ENCODE results near the gene STRIP2. TPM values are rescaled to one million over a fixed set of nuclear protein-coding genes. Genes with fewer than 3 reads are reported as not detected.
"Not testable (repeated sequence)": the region's sequence is repeated elsewhere in the genome, so short reads cannot be mapped to it uniquely, and the experiment has no call there.

STRIP2 gene
- total RNA-seq, 1 donor from 2014 or later: 0.19 TPM

DNA sequence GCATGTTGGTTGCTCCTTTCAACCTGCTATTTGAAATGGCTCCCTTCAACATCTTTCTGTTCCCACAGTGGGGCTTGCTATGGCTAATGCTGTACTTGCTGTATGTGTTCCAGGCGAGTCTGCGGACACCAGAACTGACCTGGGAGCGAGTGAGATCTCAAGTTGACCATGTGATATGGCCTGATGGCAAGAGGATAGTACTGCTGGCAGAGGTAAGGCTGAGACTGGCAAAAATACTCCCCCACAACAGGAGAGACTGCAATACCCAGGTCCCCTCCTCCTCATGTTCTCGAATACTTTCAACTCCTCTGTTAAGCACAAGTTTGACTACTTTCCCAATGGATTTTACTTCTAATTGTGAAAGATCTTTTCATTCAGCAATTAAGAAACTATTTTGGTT lies 11.5 kb upstream of the STRIP2 start:
- DNase-seq (ENCODE audit: low spot score): no peak

- no peak for DNase-seq (ENCODE audit: low spot score)
Observed at GRCh38 chr7:129423700-129424410, 10.4 kb upstream of the STRIP2 start.

- DNase-seq (ENCODE audit: low spot score): no peak
Observed at GRCh38 chr7:129426482-129426881, 7.8 kb upstream of the STRIP2 start.

- no peak for DNase-seq (ENCODE audit: low spot score)
Observed at GRCh38 chr7:129427526-129428045, 6.6 kb upstream of the STRIP2 start.

GRCh38 chr7:129431911-129432643 lies 2.2 kb upstream of the STRIP2 start:
- no peak for DNase-seq (ENCODE audit: low spot score)

- no peak for DNase-seq (ENCODE audit: low spot score)
Observed at GRCh38 chr7:129434675-129435318, 565 bp downstream of the STRIP2 start.

DNA sequence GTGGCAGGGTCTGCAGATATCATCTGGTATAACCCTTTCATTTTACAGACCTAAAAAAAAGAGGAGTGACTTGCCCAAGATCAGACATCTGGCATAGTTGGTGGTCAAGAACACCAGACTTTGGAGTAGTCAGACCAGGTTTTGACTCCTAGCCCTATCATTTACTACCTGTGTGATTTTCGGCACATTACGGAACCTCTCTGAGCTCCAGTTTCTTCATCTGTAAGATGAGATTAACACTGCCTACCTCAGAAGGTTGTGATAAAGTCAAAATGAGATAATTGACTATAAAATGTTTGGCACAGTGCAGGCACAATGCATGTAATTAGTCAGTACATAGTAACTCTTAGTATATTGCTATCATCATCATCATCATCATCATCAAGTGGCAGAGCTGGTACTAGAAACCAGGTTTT lies 1.2 kb downstream of the STRIP2 start:
- DNase-seq (ENCODE audit: low spot score): no peak

DNA sequence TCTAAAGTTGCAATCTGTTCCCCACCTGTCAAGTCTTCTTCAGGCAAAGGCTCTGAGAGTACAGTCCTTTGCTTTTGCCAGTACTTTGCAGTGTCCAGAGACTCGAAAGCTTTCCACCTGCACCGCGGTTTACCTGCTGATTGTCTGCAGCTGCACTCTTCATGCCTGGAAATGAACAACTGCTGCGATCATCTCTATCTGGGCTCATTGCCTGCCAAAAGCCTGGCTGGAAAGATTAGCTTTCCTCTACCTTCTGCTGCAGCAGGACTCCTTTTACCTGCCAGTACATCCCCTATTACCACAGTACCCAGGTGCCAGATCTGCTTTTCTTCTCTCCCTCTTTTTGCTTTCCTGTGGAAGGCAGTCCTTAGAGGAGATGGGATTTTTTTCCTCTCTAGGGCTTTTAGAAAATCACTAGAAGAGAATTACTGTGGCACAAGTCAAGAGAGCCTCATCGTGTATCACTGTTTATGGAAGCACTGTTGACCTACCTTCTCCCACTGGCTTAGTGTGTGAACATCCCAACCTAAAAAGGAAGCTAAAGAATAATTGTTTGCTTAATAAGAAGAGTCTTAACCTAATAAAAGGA lies 2.2 kb downstream of the STRIP2 start:
- DNase-seq (ENCODE audit: low spot score): no peak

DNA sequence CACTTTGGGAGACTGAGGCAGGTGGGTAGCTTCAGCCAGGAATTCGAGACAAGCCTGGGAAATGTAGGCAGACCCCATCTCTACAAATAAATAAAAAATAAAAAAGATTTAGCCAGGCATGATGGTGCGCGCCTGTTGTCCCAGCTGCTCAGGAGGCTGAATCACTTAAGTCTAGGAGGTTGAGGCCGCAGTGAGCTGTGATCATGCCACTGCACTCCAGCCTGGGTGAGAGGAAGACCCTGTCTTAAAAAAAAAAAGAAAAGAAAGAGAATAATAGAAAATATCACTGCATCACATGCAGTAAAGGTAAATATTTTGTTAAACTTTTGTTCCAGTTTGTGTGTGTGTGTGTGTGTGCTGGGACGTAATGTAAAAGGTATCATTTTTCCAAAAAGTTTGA lies 3.0 kb downstream of the STRIP2 start:
- DNase-seq (ENCODE audit: low spot score): no peak

DNA sequence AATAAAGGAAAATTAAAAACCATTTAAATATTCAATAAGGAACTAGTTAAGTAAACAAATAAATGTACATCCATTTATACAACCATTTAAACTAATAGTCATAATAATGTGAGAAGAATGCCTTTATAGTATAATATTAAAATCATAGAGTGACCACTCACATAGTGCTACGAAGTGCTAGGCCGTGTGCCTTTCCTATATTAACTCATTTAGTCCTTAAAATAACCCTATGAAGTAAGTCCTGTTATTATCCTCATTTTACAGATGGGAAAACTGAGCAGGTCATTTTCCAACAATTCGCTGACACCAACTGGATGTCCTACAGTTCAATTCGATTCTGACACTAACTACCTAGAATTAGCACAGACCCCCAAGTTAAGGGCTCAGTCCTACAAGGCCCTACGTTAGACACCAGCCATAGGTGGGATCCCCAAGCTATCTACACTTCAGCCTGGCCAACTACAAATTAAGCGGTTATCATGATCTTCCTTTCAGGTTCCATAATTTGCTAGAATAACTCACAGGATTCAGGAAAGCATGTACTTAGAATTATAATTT lies 4.1 kb downstream of the STRIP2 start:
- DNase-seq (ENCODE audit: low spot score): no peak

DNA sequence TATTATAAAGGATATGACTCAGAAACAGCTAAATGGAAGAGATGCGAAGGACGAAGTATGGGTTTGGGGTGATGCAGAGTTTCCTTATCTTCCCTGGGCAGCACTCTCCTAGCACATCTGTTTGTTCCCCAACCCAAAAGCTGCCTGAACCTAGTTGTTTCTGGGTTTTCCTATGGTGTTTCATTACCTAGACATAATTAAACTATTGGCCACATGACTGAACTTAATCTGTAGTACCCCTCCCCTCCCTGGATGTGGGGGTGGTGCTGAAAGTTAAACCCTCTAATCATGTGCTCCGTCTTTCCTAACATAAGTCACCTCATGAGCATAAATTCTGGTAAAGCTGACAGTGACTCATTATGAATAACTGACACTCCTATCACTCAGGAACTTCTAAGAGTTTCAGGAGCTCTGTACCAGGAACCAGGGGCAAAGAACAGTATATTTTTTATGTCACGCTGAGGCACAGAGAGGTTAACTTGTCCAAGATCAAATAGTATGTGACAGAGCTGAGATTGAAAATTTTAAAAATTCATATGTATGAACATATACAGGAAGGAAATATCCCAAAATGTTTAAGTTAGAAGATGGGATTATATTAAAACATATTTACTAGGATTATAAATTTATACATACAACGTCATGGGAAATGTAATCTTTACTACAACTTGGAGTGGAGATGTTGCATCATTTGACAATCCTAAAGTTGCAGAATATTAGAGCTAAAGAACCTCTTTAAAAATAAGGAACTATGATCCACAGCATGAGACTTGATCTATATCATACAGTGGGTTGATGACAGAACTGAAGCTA lies 4.8 kb downstream of the STRIP2 start:
- no peak for DNase-seq (ENCODE audit: low spot score)

GRCh38 chr7:129439963-129440625 lies 5.9 kb downstream of the STRIP2 start:
- DNase-seq (ENCODE audit: low spot score): no peak

DNA sequence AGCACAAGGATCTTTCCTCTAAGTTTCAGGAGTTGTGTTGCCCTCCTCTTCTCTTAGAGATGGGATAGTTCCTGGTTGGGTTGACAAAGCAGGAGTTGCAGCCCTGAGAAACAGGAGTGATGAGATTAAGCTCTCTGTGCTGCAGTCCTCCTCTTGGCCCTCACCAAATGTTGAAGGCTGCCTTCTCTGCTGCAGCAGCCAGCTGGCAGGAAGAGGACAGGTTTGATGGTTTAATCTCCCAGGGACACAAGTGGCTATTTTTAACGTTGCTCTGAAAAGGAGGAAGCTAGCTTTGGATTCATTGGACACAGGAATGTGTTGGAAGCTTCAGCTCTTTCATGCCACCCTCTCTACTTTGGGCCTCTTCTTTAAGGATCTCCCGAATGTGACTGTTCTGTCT lies 9.4 kb downstream of the STRIP2 start:
- no peak for DNase-seq (ENCODE audit: low spot score)

GRCh38 chr7:129444776-129445175 lies 10.5 kb downstream of the STRIP2 start:
- not testable (repeated sequence) for DNase-seq (ENCODE audit: low spot score)

GRCh38 chr7:129446925-129447324 lies 12.7 kb downstream of the STRIP2 start:
- not testable (repeated sequence) for DNase-seq (ENCODE audit: low spot score)

DNA sequence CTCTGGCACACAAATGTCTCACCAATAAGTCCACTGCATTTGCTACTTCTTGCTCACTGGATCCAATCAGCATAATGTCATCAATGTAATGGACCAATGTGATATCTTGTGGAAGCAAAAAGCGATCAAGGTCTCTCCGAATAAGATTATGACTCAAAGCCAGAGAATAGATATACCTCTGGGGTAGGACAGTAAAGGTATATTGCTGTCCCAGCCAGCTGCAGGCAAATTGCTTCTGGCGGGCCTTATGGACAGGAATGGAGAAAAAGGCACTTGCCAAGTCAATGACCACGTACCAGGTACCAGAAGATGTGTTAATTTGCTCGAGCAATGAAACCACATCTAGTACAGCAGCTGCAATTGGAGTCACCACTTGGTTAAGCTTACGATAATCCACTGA lies 13.2 kb downstream of the STRIP2 start:
- DNase-seq (ENCODE audit: low spot score): not testable (repeated sequence)

- not testable (repeated sequence) for DNase-seq (ENCODE audit: low spot score)
Observed at GRCh38 chr7:129448608-129449007, 14.4 kb downstream of the STRIP2 start.

DNA sequence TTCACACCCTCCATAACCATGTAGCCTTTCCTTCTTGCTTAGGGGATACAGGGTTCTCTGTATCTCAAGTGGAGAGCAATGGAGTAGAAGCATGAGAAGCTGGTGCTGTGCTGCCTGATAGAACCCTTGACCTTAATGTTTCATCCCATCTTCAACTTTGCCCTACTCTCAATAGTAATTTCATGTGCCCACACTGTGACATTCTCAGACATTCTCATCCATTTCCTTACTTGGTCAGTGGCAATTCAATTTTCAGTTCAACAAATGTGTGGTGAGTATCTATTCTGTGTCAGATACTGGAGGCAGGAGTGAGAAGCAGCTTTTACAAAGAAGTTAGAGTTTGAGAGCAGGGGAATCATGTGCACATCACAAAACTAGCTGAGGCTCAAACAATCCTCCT lies 16.1 kb downstream of the STRIP2 start:
- no peak for DNase-seq (ENCODE audit: low spot score)

GRCh38 chr7:129452589-129453231 lies 18.5 kb downstream of the STRIP2 start:
- DNase-seq (ENCODE audit: low spot score): no peak
